ENCODE data around the gene CARHSP1. TPM values are rescaled to one million over a fixed set of nuclear protein-coding genes. Genes with fewer than 3 reads are reported as not detected.

Gene CARHSP1
- total RNA-seq, result 156 and 203 TPM in 2 replicates

GRCh38 chr16:8868416-8869211 is at the start of gene CARHSP1:
Gene CARHSP1, minus strand, starts transcription at chr16:8869006. Its CDS starts 9,678 bp downstream, at chr16:8859328.

GRCh38 chr16:8882041-8882617 is 13.3 kb upstream of the CARHSP1 start, which contains the start of gene LITAFD:
Gene LITAFD, plus strand, starts transcription at chr16:8882351. Its CDS starts 2,005 bp downstream, at chr16:8884356.

Other genes with a start within 250 kb of the CARHSP1 start
- gene METTL22, start 247.3 kb downstream of the CARHSP1 start, total RNA-seq, result 31.9 and 37.8 TPM in 2 replicates
- gene ABAT, start 194.4 kb downstream of the CARHSP1 start, total RNA-seq, result 3.5 and 3.7 TPM in 2 replicates
- gene TMEM186, start 71.4 kb downstream of the CARHSP1 start, total RNA-seq, result 5.8 and 6.3 TPM in 2 replicates
- gene PMM2, start 71.2 kb downstream of the CARHSP1 start, total RNA-seq, result 32.6 and 46.3 TPM in 2 replicates
- not detected in 2 replicates for gene LITAFD, start 13.3 kb upstream of the CARHSP1 start, total RNA-seq
- 31.5 and 36.0 TPM in 2 replicates for gene USP7, start 94.9 kb upstream of the CARHSP1 start, total RNA-seq
- gene HAPSTR1, start 222.6 kb upstream of the CARHSP1 start, total RNA-seq, result 44.0 and 45.8 TPM in 2 replicates

All from myometrial cell (primary cell).